ENCODE data around the gene SMURF2. TPM values are rescaled to one million over a fixed set of nuclear protein-coding genes. Genes with fewer than 3 reads are reported as not detected.
"Not testable (repeated sequence)": the region's sequence is repeated elsewhere in the genome, so short reads cannot be mapped to it uniquely, and the experiment has no call there.

SMURF2 gene
- total RNA-seq, 2 experiments from 2014 or later, result 13.5 to 14.1 TPM

DNA sequence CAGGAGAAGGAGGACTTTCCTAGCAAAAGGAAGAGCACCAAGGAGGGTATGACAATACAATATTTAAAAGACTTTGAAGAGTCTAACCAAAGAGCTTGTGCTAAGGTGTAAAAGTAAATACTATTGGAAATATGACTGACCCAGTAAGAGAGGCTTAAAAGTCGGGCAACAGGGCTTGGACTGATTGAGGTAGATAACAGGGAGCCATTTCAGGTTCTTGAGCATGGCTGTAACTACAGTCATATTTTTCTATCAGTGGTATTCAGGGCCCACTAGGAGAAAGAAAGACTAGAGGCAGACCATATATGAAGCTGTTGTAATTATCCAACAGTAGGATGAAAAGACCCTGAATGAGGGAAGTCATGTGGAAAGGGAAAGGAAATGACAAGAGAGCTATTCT is 62.3 kb downstream of the SMURF2 start:
- Mint-ChIP-seq H3K27me3 (no peaks in the 10 kb centered on the region), H3K9me3 (no peaks in the 10 kb centered on the region), H3K4me3 (peak overlapping the region; percentile 74), H3K27ac (no peak overlapping the region), H3K36me3 (peaks cover 8% of the 10 kb centered on the region), H3K4me1 (peaks cover 28% of the 10 kb centered on the region)
- DNase-seq, result no peak

DNA sequence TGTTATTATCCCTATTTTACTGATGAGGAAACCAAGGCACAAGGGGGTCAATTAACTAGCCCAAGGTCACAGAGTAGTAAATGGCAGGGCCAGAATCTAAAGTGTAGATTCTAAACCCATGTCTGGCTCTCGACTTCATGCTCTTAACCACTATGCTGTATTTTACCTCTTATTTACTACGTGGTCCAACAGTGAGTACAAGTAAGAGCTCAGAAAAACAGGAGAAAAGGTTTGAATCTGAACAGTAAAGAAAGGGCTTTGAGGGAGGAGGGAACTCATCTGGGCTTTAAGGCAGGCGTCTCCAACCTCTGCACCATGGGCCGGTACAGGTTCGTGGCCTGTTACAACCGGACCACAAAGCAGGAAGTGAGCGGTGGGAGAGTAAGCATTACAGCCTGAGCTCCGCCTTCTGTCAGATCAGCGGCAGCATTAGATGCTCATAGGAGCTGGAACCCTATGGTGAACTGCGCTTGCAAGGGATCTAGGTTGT is 62.9 kb downstream of the SMURF2 start:
- peak; percentile 46 for DNase-seq
- no peaks in the 10 kb centered on the region for H3K27me3 Mint-ChIP-seq
- H3K4me1 Mint-ChIP-seq, result peaks cover 28% of the 10 kb centered on the region
- H3K9me3 Mint-ChIP-seq, result no peaks in the 10 kb centered on the region
- peak overlapping the region; percentile 74 for H3K4me3 Mint-ChIP-seq
- peaks cover 8% of the 10 kb centered on the region for H3K36me3 Mint-ChIP-seq
- peak overlapping the region; percentile 85 for H3K27ac Mint-ChIP-seq

DNA sequence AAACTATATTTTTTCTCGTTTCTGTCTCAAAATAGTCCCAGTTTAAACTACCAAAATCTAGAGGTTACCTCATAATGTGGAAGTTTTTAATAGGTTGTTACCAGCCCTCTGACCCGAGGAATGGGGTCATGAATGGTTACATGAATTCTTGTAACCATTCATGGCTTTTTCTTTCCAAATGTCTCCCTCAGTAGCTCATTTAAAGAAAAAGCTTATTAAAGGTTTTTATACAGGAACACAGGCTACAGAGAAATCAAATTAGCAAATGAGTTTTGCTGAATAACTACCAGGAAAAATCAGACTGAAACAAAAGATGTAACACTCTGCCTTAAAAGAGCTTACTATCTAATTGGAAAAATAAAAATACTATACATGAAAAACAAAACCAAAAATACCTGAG is 63.4 kb downstream of the SMURF2 start:
- H3K4me1 Mint-ChIP-seq, result peaks cover 28% of the 10 kb centered on the region
- H3K9me3 Mint-ChIP-seq, result no peaks in the 10 kb centered on the region
- no peak for DNase-seq
- H3K27ac Mint-ChIP-seq, result peak overlapping the region; percentile 85
- peak overlapping the region; percentile 74 for H3K4me3 Mint-ChIP-seq
- H3K36me3 Mint-ChIP-seq, result peaks cover 8% of the 10 kb centered on the region
- H3K27me3 Mint-ChIP-seq, result no peaks in the 10 kb centered on the region

DNA sequence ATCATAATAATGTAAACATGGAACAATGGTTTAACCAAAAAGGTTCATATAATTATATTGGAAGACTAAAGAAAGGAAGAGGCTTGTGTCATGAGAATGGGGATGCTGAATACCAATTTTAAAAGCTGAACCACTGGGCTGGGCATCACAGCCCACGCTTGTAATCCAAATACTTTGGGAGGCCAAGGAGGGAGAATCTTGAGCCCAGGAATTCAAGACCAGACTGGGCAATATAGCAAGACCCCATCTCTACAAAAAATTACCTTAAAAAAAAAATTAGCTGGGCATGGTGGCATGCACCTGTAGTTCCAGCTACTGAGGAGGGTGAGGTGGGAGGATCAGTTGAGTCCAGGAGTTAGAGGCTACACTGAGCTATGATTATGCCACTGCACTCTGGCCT is 65.1 kb downstream of the SMURF2 start:
- H3K27ac Mint-ChIP-seq, result no peak overlapping the region
- H3K4me1 Mint-ChIP-seq, result peaks cover 29% of the 10 kb centered on the region
- no peaks in the 10 kb centered on the region for H3K9me3 Mint-ChIP-seq
- no peak for DNase-seq
- H3K36me3 Mint-ChIP-seq, result peaks cover 8% of the 10 kb centered on the region
- H3K4me3 Mint-ChIP-seq, result no peak overlapping the region
- H3K27me3 Mint-ChIP-seq, result no peaks in the 10 kb centered on the region

GRCh38 chr17:64596439-64596838 is 65.7 kb downstream of the SMURF2 start:
- Mint-ChIP-seq H3K36me3 (peaks cover 8% of the 10 kb centered on the region), H3K4me3 (no peak overlapping the region), H3K27ac (no peak overlapping the region), H3K9me3 (no peaks in the 10 kb centered on the region), H3K4me1 (peaks cover 31% of the 10 kb centered on the region), H3K27me3 (no peaks in the 10 kb centered on the region)
- no peak for DNase-seq

GRCh38 chr17:64591944-64592343 is 70.2 kb downstream of the SMURF2 start:
- H3K4me1 Mint-ChIP-seq, result peaks cover 15% of the 10 kb centered on the region
- H3K36me3 Mint-ChIP-seq, result peaks cover 8% of the 10 kb centered on the region
- no peaks in the 10 kb centered on the region for H3K27me3 Mint-ChIP-seq
- no peak overlapping the region for H3K4me3 Mint-ChIP-seq
- H3K9me3 Mint-ChIP-seq, result no peaks in the 10 kb centered on the region
- no peak overlapping the region for H3K27ac Mint-ChIP-seq
- DNase-seq, result no peak

- Mint-ChIP-seq H3K27me3 (no peaks in the 10 kb centered on the region), H3K27ac (no peak overlapping the region), H3K36me3 (peaks cover 12% of the 10 kb centered on the region), H3K9me3 (no peaks in the 10 kb centered on the region), H3K4me3 (no peak overlapping the region), H3K4me1 (peaks cover 16% of the 10 kb centered on the region)
- no peak for DNase-seq
Observed at GRCh38 chr17:64585146-64585545, 77.0 kb downstream of the SMURF2 start.

- H3K4me1 Mint-ChIP-seq, result peaks cover 14% of the 10 kb centered on the region
- no peaks in the 10 kb centered on the region for H3K27me3 Mint-ChIP-seq
- H3K9me3 Mint-ChIP-seq, result no peaks in the 10 kb centered on the region
- no peak for DNase-seq
- H3K27ac Mint-ChIP-seq, result no peak overlapping the region
- no peak overlapping the region for H3K4me3 Mint-ChIP-seq
- peaks cover 16% of the 10 kb centered on the region for H3K36me3 Mint-ChIP-seq
Observed at GRCh38 chr17:64583038-64583437, 79.1 kb downstream of the SMURF2 start.

DNA sequence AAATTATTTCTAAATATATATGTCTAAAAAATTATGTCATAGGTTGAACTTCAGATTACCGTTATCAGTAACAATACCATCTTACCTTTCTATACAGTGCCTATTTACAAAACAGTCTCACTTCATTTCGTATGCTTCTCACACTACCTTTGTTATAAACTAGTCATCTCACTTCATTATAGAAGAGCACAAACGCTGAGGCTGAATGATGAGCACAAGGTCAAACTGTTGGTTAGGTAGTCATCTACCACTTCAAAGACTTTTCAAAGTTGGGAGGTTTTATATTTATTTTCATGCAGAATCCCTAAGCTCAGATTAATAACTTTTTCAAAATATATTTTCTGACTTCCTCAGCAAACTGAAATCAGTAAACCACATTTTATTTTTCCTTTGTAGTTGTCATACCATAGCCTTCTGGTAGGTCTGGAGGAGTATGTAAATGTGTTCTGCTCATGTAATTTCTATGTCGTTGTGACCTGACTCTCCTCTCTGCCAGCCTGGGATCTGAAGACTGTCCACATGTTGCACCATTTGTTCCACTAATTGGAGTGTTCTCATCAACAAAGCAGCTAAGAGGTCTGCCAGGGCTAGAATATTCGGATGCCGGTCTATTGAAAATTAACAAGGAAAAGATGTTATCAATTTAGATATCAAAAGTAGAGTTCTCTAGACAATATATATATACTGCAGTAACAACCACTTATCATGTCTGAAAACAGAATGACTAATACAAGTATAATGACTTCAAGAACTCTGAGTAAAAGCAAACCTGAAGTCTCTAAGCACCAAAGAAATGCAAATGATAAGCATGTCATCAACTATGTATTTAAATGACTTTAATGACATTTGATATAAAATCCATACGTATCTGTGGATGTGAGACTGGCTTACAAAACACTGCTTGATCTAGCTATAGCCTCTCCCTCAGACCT is 81.5 kb downstream of the SMURF2 start:
- no peak overlapping the region for H3K4me3 Mint-ChIP-seq
- H3K9me3 Mint-ChIP-seq, result no peaks in the 10 kb centered on the region
- H3K27ac Mint-ChIP-seq, result peak overlapping the region; percentile 80
- H3K36me3 Mint-ChIP-seq, result peaks cover 21% of the 10 kb centered on the region
- DNase-seq, result no peak
- H3K27me3 Mint-ChIP-seq, result no peaks in the 10 kb centered on the region
- H3K4me1 Mint-ChIP-seq, result peaks cover 14% of the 10 kb centered on the region

DNA sequence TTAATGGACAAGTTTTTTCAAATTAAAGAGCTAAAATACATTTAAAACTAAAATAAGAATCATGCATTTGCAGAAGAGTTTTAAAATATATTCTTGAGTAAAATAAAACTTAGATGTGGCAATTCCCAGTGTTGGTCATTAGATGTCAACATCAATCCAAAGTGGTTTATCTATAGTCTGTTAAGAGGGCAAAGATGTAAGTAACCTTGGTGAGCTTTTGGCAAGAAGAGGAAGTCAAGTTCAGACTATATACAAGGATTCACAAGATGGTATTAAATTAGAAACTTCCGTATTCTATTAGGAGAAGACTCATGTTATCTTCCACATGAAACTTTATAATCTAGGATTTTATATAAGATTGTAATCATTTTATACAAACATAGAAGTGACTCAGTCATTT is 82.2 kb downstream of the SMURF2 start:
- no peak overlapping the region for H3K4me3 Mint-ChIP-seq
- DNase-seq, result no peak
- peaks cover 21% of the 10 kb centered on the region for H3K36me3 Mint-ChIP-seq
- no peaks in the 10 kb centered on the region for H3K9me3 Mint-ChIP-seq
- peak overlapping the region; percentile 31 for H3K27ac Mint-ChIP-seq
- no peaks in the 10 kb centered on the region for H3K27me3 Mint-ChIP-seq
- peaks cover 14% of the 10 kb centered on the region for H3K4me1 Mint-ChIP-seq

GRCh38 chr17:64577025-64577424 is 85.1 kb downstream of the SMURF2 start:
- H3K4me3 Mint-ChIP-seq, H3K9me3 Mint-ChIP-seq, DNase-seq, H3K27ac Mint-ChIP-seq, H3K27me3 Mint-ChIP-seq: not testable (repeated sequence)
- peaks cover 17% of the 10 kb centered on the region for H3K36me3 Mint-ChIP-seq
- H3K4me1 Mint-ChIP-seq, result peaks cover 25% of the 10 kb centered on the region

GRCh38 chr17:64575431-64575830 is 86.7 kb downstream of the SMURF2 start:
- no peaks in the 10 kb centered on the region for H3K27me3 Mint-ChIP-seq
- H3K9me3 Mint-ChIP-seq, result no peaks in the 10 kb centered on the region
- H3K27ac Mint-ChIP-seq, result no peak overlapping the region
- peaks cover 14% of the 10 kb centered on the region for H3K4me1 Mint-ChIP-seq
- no peak for DNase-seq
- peaks cover 9% of the 10 kb centered on the region for H3K36me3 Mint-ChIP-seq
- H3K4me3 Mint-ChIP-seq, result no peak overlapping the region

DNA sequence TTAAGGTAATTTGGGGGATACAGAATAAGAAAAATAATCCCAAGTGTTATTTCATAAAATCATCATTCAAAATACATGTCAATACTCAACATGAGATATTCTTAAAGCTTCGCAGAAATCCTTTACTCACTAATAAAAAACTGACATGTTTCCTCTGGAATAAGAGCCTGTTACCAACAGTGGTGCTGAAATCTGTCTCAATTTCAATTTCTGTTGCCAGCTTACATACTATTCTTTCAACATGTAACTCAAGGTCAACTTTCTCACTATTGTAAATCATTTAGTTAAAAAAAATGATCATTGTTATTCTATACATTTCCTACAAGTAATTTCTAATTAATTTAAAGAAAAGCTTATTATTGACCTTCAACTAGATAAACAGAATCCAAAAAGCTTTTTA is 87.5 kb downstream of the SMURF2 start:
- H3K4me3 Mint-ChIP-seq, result no peak overlapping the region
- H3K27me3 Mint-ChIP-seq, result no peaks in the 10 kb centered on the region
- no peak overlapping the region for H3K27ac Mint-ChIP-seq
- no peak for DNase-seq
- H3K9me3 Mint-ChIP-seq, result no peaks in the 10 kb centered on the region
- H3K36me3 Mint-ChIP-seq, result peaks cover 9% of the 10 kb centered on the region
- H3K4me1 Mint-ChIP-seq, result peaks cover 11% of the 10 kb centered on the region

DNA sequence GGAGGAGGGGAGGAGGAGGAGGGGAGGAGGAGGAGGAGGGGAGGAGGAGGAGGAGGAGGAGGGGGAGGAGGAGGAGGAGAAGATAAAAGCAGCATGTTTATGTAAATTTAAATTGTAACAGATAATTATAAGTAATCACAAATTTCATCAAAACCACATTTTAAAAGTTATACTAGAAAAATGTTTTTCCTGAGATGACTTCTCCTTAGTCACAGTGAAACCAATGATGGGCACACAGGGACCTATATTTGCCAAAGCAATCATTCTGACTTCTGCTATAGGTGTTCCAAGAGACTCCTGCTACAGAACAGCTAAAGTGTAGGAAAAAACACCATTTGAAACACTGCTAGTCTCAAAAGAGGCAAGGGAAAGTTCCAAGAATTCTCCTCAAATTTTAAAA is 88.9 kb downstream of the SMURF2 start:
- DNase-seq, result no peak
- Mint-ChIP-seq H3K9me3 (no peaks in the 10 kb centered on the region), H3K4me3 (no peak overlapping the region), H3K27ac (no peak overlapping the region), H3K4me1 (peaks cover 11% of the 10 kb centered on the region), H3K27me3 (no peaks in the 10 kb centered on the region), H3K36me3 (peaks cover 8% of the 10 kb centered on the region)

- H3K36me3 Mint-ChIP-seq, result peaks cover 6% of the 10 kb centered on the region
- no peak for DNase-seq
- no peak overlapping the region for H3K4me3 Mint-ChIP-seq
Observed at GRCh38 chr17:64572682-64573154, 89.4 kb downstream of the SMURF2 start.

DNA sequence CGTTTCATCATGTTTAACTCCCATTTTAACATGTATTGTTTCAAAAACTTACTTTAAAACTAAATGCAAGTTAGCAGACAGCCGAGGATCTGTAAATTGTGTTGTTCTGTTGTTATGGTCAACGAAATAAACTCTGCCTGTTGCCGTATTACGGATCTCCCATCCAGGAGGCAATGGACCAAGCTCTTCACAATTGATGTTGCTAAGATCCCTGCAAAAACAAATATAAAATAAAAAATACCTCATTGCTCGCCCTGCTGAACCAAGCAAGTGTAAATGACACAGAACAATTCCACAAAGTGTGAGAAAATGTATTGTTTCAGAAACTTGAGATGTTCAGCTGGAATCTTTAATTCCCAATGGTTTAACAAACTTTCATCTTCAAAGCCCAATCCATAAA is 90.4 kb downstream of the SMURF2 start:
- no peak overlapping the region for H3K27ac Mint-ChIP-seq
- peaks cover 2% of the 10 kb centered on the region for H3K36me3 Mint-ChIP-seq
- no peaks in the 10 kb centered on the region for H3K27me3 Mint-ChIP-seq
- H3K9me3 Mint-ChIP-seq, result no peaks in the 10 kb centered on the region
- peaks cover 11% of the 10 kb centered on the region for H3K4me1 Mint-ChIP-seq
- no peak overlapping the region for H3K4me3 Mint-ChIP-seq
- DNase-seq, result no peak

More at GRCh38 chr17:64572682-64573154, 89.4 kb downstream of the SMURF2 start:
- H3K27me3 Mint-ChIP-seq, result no peaks in the 10 kb centered on the region
- H3K27ac Mint-ChIP-seq, result peak overlapping the region; percentile 74
- peaks cover 11% of the 10 kb centered on the region for H3K4me1 Mint-ChIP-seq
- no peaks in the 10 kb centered on the region for H3K9me3 Mint-ChIP-seq
